CD14-positive monocyte (primary cell): ENCODE data around the gene FAM83D. TPM values are rescaled to one million over a fixed set of nuclear protein-coding genes. Genes with fewer than 3 reads are reported as not detected.

ENCODE experiments used
- DNase-seq, 3 donors: peaks; one replicate each; pipeline ENCODE4 v3.0.0-alpha.2; 2011 to 2022
- H2AFZ ChIP-seq: 2 replicates; pipeline ENCODE4 v1.6.0; 2012; ENCODE audit warnings: mild to moderate bottlenecking, low read depth, low read length, inconsistent platforms; ENCODE audit not compliant: insufficient read depth, poor library complexity, severe bottlenecking
- H3K27ac ChIP-seq, 2 donors: 1 replicate in 1 of 2; 2 replicates in 1 of 2; pipeline ENCODE4 v1.5.1; 2012 to 2013; ENCODE audit warnings: low read length in 2 of 2, control low read depth in 1 of 2, inconsistent platforms in 1 of 2, low read depth in 1 of 2, mild to moderate bottlenecking in 1 of 2
- H3K27me3 ChIP-seq, 2 donors: one replicate each; pipeline versions ENCODE4 v1.6.0 to v1.6.1; 2011 to 2013; ENCODE audit warnings: low read length in 2 of 2; ENCODE audit not compliant: control insufficient read depth in 2 of 2, insufficient read depth in 2 of 2
- H3K36me3 ChIP-seq, 2 donors: replicated peaks in 1 of 2; 1 replicate in 1 of 2; 2 replicates in 1 of 2; pipeline versions ENCODE4 v1.5.1 to v1.6.1; 2012 to 2013; ENCODE audit warnings: low read length in 2 of 2, control low read depth in 1 of 2, inconsistent platforms in 1 of 2, mild to moderate bottlenecking in 1 of 2; ENCODE audit not compliant: insufficient read depth in 2 of 2, control insufficient read depth in 1 of 2
- H3K4me1 ChIP-seq, 2 donors: 1 replicate in 1 of 2; 2 replicates in 1 of 2; pipeline versions ENCODE4 v1.5.1 to v1.6.1; 2012 to 2013; ENCODE audit warnings: low read length in 2 of 2, control low read depth in 1 of 2, inconsistent platforms in 1 of 2, mild to moderate bottlenecking in 1 of 2, moderate library complexity in 1 of 2; ENCODE audit not compliant: insufficient read depth in 2 of 2, control insufficient read depth in 1 of 2
- H3K4me2 ChIP-seq: replicated peaks from 2 replicates; pipeline ENCODE3; 2012; ENCODE audit warnings: low read length, moderate library complexity, mild to moderate bottlenecking; ENCODE audit not compliant: poor library complexity, severe bottlenecking; ENCODE audit errors: extremely low read depth
- H3K4me3 ChIP-seq, 3 experiments: fragments of 200-600 bp in 1 of 3; sonication (generic) in 1 of 3; replicated peaks in 1 of 3; 1 replicate in 2 of 3; 2 replicates in 1 of 3; pipeline ENCODE4 v1.5.1; 2011 to 2013; ENCODE audit warnings: low read length in 3 of 3, mild to moderate bottlenecking in 3 of 3, control low read depth in 2 of 3, low read depth in 2 of 3, inconsistent platforms in 1 of 3, moderate library complexity in 1 of 3
- H3K79me2 ChIP-seq: 2 replicates; pipeline ENCODE4 v1.6.0; 2012; ENCODE audit warnings: mild to moderate bottlenecking, control low read depth, inconsistent platforms, low read length, moderate library complexity; ENCODE audit not compliant: insufficient read depth
- H3K9ac ChIP-seq: 2 replicates; pipeline ENCODE4 v1.6.0; 2017; ENCODE audit warnings: low read length, mild to moderate bottlenecking; ENCODE audit not compliant: insufficient read depth, poor library complexity, severe bottlenecking
- H3K9me3 ChIP-seq, 2 donors: replicated peaks in 1 of 2; 1 replicate in 1 of 2; 2 replicates in 1 of 2; pipeline versions ENCODE4 v1.5.1 to v1.6.1; 2012 to 2013; ENCODE audit warnings: low read length in 2 of 2, control low read depth in 1 of 2; ENCODE audit not compliant: control insufficient read depth in 1 of 2, insufficient read depth in 1 of 2
- H4K20me1 ChIP-seq: 2 replicates; pipeline ENCODE4 v1.6.0; 2012; ENCODE audit warnings: mild to moderate bottlenecking, low read length, control low read depth, moderate library complexity; ENCODE audit not compliant: insufficient read depth
- H3K27ac Mint-ChIP-seq, 7 donors: one replicate each; pipeline ENCODE4 v1.8.0; 2020; ENCODE audit warnings: mild to moderate bottlenecking in 7 of 7, mixed read lengths in 7 of 7, moderate library complexity in 6 of 7, inconsistent platforms in 2 of 7
- H3K27me3 Mint-ChIP-seq, 3 donors: one replicate each; pipeline ENCODE4 v1.8.0; 2021 to 2022; ENCODE audit warnings: low read depth in 3 of 3, mild to moderate bottlenecking in 3 of 3, mixed read lengths in 3 of 3, moderate library complexity in 3 of 3, inconsistent platforms in 1 of 3
- H3K36me3 Mint-ChIP-seq, 2 donors: one replicate each; pipeline ENCODE4 v1.8.0; 2020; ENCODE audit warnings: mixed read lengths in 2 of 2, inconsistent platforms in 1 of 2, mild to moderate bottlenecking in 1 of 2
- H3K4me1 Mint-ChIP-seq: one replicate; pipeline ENCODE4 v1.8.0; 2020; ENCODE audit warnings: mild to moderate bottlenecking, mixed read lengths
- H3K4me3 Mint-ChIP-seq, 2 donors: one replicate each; pipeline ENCODE4 v1.8.0; 2020; ENCODE audit warnings: mild to moderate bottlenecking in 2 of 2, mixed read lengths in 2 of 2, moderate library complexity in 1 of 2
- H3K9me3 Mint-ChIP-seq, 7 donors: one replicate each; pipeline ENCODE4 v1.8.0; 2020 to 2022; ENCODE audit warnings: mixed read lengths in 7 of 7, mild to moderate bottlenecking in 6 of 7, moderate library complexity in 6 of 7, inconsistent platforms in 2 of 7
- CTCF ChIP-seq: fragments of 200-600 bp; IDR thresholded peaks from one replicate; pipeline ENCODE4 v1.8.0; 2022; ENCODE audit warnings: antibody characterized with exemption, mild to moderate bottlenecking
- WGBS: methylation state at CpG from one replicate; pipeline ENCODE4 v1.1.5; 2013; ENCODE audit warnings: missing lambda C conversion rate; ENCODE audit not compliant: insufficient coverage; 5-methylcytosine and 5-hydroxymethylcytosine counted together
- intact Hi-C, 2 donors: fragments of 100-400 bp; cut with micrococcal nuclease; formaldehyde crosslinking; loops; one replicate each; pipeline versions ENCODE4 v1.15.0 to v1.15.1; 2023
- polyA plus RNA-seq, 3 donors: library from polyadenylated mRNA; depleted of rRNA in 1 of 3; unstranded in 2 of 3; stranded (reverse) in 1 of 3; fragments of 300-500 nt in 2 of 3; fragments of >200 nt in 1 of 3; fragmentation: Illumina TruSeq in 2 of 3; gene quantifications; 1 replicate in 2 of 3; 2 replicates in 1 of 3; pipeline ENCODE4 v1.2.3, GENCODE V29; 2012 to 2021

Gene FAM83D
- polyA plus RNA-seq, 3 donors: 0.09 to 0.15 TPM; not detected in 1

DNA sequence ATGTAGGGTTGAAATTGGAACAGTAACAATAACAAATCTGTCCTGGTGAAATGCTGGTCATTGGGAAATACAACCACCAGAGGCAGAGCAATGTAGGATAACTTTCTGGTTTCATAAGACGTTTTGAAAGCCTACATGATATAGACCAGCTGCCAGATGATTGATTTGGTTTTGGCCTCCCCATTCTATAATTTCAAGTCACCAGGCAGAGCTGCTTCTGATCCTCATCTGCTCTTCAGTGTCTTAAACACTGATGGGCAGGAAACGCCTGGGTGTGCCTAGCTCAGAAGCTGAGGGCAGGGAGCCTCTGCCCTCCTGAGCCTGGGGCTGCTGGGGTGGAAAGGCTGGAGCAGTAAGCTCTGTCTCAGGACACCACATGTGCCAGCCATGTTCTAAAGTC lies 60.4 kb downstream of the FAM83D start:
- peaks cover 52 to 69% of the 10 kb centered on the region in 2 donors for H3K36me3 Mint-ChIP-seq
- H2AFZ ChIP-seq: no peak overlapping the region
- H3K4me3 ChIP-seq: no peak overlapping the region
- peaks cover 4% of the 10 kb centered on the region for H4K20me1 ChIP-seq
- no peak overlapping the region for H3K27ac ChIP-seq
- no peaks in the 10 kb centered on the region for H3K4me1 ChIP-seq
- H3K9me3 ChIP-seq: no peaks in the 10 kb centered on the region
- H3K79me2 ChIP-seq: no peaks in the 10 kb centered on the region
- H3K27ac Mint-ChIP-seq: peak overlapping the region in 1 of 7 donors; percentile 52
- H3K36me3 ChIP-seq: peaks cover 47 to 88% of the 10 kb centered on the region in 2 donors
- peaks cover 9% of the 10 kb centered on the region for H3K4me1 Mint-ChIP-seq
- no peaks in the 10 kb centered on the region for H3K9me3 Mint-ChIP-seq
- H3K9ac ChIP-seq: no peak overlapping the region
- no peak for TF ChIP-seq CTCF
- no peak overlapping the region for H3K4me3 Mint-ChIP-seq
- H3K27me3 ChIP-seq: no peaks in the 10 kb centered on the region
- no peak for DNase-seq
- 75% methylated on average over 2 of the region's 2 CpGs for WGBS
- H3K27me3 Mint-ChIP-seq: no peaks in the 10 kb centered on the region
- intact Hi-C loops: no loop called here
- H3K4me2 ChIP-seq: no peak overlapping the region

DNA sequence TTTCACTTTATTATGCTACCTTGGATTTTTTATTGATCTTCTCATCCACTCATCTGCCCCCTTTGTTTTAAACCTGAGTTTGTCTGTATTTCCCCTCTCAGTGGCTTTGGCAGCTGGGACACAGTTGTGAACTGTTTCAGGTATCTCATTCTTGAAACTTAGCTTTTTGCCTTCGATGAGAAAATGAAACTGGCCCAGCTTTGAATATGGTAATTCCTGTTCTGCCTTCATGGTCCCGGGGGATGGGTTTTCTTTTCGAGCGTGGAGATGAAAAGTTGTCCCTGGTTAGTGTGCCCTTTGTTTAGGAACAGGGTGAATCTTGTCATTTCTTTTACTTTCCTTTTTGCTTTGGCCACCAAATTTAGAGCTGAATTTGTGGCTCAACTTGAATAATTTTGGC lies 61.6 kb downstream of the FAM83D start:
- Histone ChIP-seq H3K27ac (no peak overlapping the region), H3K4me3 (no peak overlapping the region), H2AFZ (no peak overlapping the region), H3K4me1 (no peaks in the 10 kb centered on the region), H3K27me3 (no peaks in the 10 kb centered on the region), H3K9me3 (no peaks in the 10 kb centered on the region), H3K4me2 (no peak overlapping the region), H3K79me2 (no peaks in the 10 kb centered on the region), H3K36me3 (peaks cover 57 to 90% of the 10 kb centered on the region in 2 donors), H4K20me1 (peaks cover 4% of the 10 kb centered on the region), H3K9ac (no peak overlapping the region)
- peaks cover 9% of the 10 kb centered on the region for H3K4me1 Mint-ChIP-seq
- no peaks in the 10 kb centered on the region for H3K9me3 Mint-ChIP-seq
- intact Hi-C loops: no loop called here
- peak overlapping the region in 1 of 7 donors; percentile 2 for H3K27ac Mint-ChIP-seq
- TF ChIP-seq CTCF: no peak
- no peaks in the 10 kb centered on the region for H3K27me3 Mint-ChIP-seq
- H3K4me3 Mint-ChIP-seq: no peak overlapping the region
- no peak for DNase-seq
- 95% methylated on average over 4 of the region's 4 CpGs for WGBS
- H3K36me3 Mint-ChIP-seq: peaks cover 56 to 75% of the 10 kb centered on the region in 2 donors
